Activated B cell treated with CpG ODN at 0.5 μM for 24 hours (primary cell): ENCODE measurements around the gene FABP7. TPM values are rescaled to one million over a fixed set of nuclear protein-coding genes. Genes with fewer than 3 reads are reported as not detected.

Experiments used
- ATAC-seq: fragments of 200-7000 bp; cut with Tn5 transposase; one replicate; pipeline ENCODE4 v1.10.0; 2021; ENCODE audit warnings: low read depth, mild to moderate bottlenecking, moderate library complexity
- CTCF ChIA-PET: fragments of 350-600 bp; sonication (Branson Sonifier 250); formaldehyde crosslinking; loops from one replicate; lab custom pipeline; 2021; ENCODE audit warnings: antibody characterized with exemption; lab: Charles Lee
- POLR2A ChIA-PET: fragments of 350-600 bp; sonication (Branson Sonifier 250); formaldehyde crosslinking; loops from one replicate; lab custom pipeline; 2021; ENCODE audit warnings: antibody characterized with exemption; lab: Charles Lee
- DNase-seq: peaks from one replicate; pipeline ENCODE4 v3.0.0; 2022
- H3K27ac Mint-ChIP-seq: one replicate; pipeline ENCODE4 v1.8.0; 2020; ENCODE audit warnings: mixed read lengths
- H3K27me3 Mint-ChIP-seq: one replicate; pipeline ENCODE4 v1.8.0; 2021; ENCODE audit warnings: mixed read lengths
- H3K36me3 Mint-ChIP-seq: one replicate; pipeline ENCODE4 v1.8.0; 2021; ENCODE audit warnings: low read depth, mixed read lengths
- H3K4me1 Mint-ChIP-seq: one replicate; pipeline ENCODE4 v1.8.0; 2021; ENCODE audit warnings: mixed read lengths
- H3K4me3 Mint-ChIP-seq: one replicate; pipeline ENCODE4 v1.8.0; 2020; ENCODE audit warnings: mild to moderate bottlenecking, mixed read lengths
- H3K9me3 Mint-ChIP-seq: one replicate; pipeline ENCODE4 v1.8.0; 2020; ENCODE audit warnings: mixed read lengths
- intact Hi-C: fragments of 100-400 bp; cut with micrococcal nuclease; formaldehyde crosslinking; loops from one replicate; pipeline ENCODE4 v1.15.1; 2024
- total RNA-seq: library from RNA; stranded (reverse); gene quantifications from 2 replicates; pipeline ENCODE4 v1.2.3, GENCODE V29; 2022
- TF ChIP-seq, protein P1 (sequence below): fragments of 200-600 bp; IDR thresholded peaks from one replicate; pipeline ENCODE4 v1.8.0; 2022; ENCODE audit warnings: antibody characterized with exemption, mild to moderate bottlenecking

Gene FABP7
- total RNA-seq, 1 donor from 2014 or later, result not detected

DNA sequence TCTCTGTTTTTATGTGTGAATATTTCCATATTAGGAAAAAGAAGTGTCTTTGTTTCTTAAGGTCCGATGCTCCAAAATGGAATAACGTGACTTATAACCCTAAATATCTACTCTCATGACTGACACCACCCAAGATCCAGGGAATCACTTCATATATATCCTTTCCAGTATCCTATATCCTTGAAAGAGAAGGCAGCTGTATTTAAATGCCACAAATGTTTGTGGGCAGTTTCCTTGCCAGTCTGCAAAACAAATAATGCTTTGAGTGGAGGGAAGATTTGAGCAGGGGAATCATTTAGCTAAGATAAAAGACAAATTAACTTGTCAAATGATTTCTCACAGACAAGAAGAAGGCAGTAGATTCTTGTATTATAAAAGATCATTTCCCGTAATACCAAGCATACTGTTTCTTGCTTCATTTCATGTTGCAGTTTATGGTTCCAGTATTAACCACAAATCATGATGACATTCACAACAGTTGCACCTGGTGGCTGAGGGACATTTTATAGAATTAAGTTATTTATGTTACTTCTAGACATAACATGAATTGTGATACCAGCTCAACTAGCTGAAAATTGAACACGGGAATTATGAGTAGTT, 30.0 kb upstream of the FABP7 start:
- H3K27ac Mint-ChIP-seq, result no peak overlapping the region
- peaks cover 44% of the 10 kb centered on the region for H3K4me1 Mint-ChIP-seq
- DNase-seq (no peak), ATAC-seq (no peak)
- no peaks in the 10 kb centered on the region for H3K27me3 Mint-ChIP-seq
- H3K4me3 Mint-ChIP-seq, result no peak overlapping the region
- no peaks in the 10 kb centered on the region for H3K36me3 Mint-ChIP-seq
- TF ChIP-seq, protein P1, sequence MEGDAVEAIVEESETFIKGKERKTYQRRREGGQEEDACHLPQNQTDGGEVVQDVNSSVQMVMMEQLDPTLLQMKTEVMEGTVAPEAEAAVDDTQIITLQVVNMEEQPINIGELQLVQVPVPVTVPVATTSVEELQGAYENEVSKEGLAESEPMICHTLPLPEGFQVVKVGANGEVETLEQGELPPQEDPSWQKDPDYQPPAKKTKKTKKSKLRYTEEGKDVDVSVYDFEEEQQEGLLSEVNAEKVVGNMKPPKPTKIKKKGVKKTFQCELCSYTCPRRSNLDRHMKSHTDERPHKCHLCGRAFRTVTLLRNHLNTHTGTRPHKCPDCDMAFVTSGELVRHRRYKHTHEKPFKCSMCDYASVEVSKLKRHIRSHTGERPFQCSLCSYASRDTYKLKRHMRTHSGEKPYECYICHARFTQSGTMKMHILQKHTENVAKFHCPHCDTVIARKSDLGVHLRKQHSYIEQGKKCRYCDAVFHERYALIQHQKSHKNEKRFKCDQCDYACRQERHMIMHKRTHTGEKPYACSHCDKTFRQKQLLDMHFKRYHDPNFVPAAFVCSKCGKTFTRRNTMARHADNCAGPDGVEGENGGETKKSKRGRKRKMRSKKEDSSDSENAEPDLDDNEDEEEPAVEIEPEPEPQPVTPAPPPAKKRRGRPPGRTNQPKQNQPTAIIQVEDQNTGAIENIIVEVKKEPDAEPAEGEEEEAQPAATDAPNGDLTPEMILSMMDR, result no peak
- ChIA-PET CTCF (no interaction called here), POLR2A (no interaction called here)
- H3K9me3 Mint-ChIP-seq, result no peaks in the 10 kb centered on the region
- intact Hi-C loops, result loop anchor here (10.0 kb wide), 1 partner anchor 1415 kb away; the partner anchor contains the start of gene TBC1D32

DNA sequence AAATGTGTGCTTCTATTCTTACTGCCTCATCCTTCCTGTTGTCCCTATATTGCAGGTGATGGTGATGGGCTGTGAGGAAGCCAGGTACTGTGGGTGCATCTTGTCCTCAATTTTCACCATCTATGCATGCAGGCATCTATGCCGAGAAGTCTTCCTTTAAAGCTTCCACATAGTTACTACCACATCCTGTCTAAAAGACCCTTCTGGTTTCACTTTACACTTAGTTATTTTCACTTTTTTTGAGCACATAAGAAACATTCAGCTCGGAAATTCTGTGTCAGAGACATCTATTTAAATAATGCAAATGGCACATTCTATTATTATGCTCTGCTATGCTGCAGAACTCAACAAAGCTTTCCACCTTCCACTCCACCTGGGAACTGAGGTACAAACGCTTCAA, 28.2 kb upstream of the FABP7 start:
- Mint-ChIP-seq H3K4me3 (peak overlapping the region; percentile 60), H3K27ac (peak overlapping the region; percentile 85), H3K36me3 (no peaks in the 10 kb centered on the region), H3K27me3 (no peaks in the 10 kb centered on the region), H3K4me1 (peaks cover 44% of the 10 kb centered on the region), H3K9me3 (no peaks in the 10 kb centered on the region)
- CTCF ChIA-PET, result interaction anchor here (1.3 kb wide), 1 partner anchor 88 kb away, joined by 3 read pairs; no protein-coding TSS in a partner anchor
- ATAC-seq (peak; percentile 67), DNase-seq (no peak)
- TF ChIP-seq, protein P1, result no peak
- POLR2A ChIA-PET, result interaction anchor here (1.1 kb wide), 1 partner anchor 38 kb away, joined by 5 read pairs; the partner anchor contains the start of gene SMPDL3A
- intact Hi-C loops, result loop anchor here (1.0 kb wide), 1 partner anchor 38 kb away; the partner anchor contains the start of gene SMPDL3A

DNA sequence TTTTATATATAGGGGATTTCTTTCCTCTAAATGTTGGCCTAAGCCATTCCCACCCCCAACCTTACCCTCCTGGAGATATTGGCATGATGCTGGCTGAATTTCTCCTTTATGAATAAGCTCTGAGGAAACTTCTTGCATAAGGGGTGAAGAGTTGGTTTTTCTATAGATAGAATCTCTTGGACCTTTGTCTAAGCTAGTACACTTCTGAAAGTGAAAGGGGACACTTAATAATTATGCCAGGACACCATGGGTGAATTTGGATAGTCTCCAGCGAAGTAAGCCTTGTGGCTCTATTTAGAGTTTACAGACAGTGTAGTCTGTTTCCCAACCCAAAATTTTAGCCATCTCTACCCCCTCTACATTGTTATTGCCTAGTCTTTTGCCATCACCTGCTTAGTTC, 27.1 kb upstream of the FABP7 start:
- intact Hi-C loops, result no loop called here
- no peaks in the 10 kb centered on the region for H3K9me3 Mint-ChIP-seq
- no peak overlapping the region for H3K4me3 Mint-ChIP-seq
- peaks cover 39% of the 10 kb centered on the region for H3K4me1 Mint-ChIP-seq
- no peaks in the 10 kb centered on the region for H3K36me3 Mint-ChIP-seq
- TF ChIP-seq, protein P1, result no peak
- DNase-seq (no peak), ATAC-seq (no peak)
- no peaks in the 10 kb centered on the region for H3K27me3 Mint-ChIP-seq
- POLR2A ChIA-PET, result interaction anchor here (1.1 kb wide), 1 partner anchor 36 kb away, joined by 5 read pairs; the partner anchor contains the start of gene SMPDL3A
- CTCF ChIA-PET, result interaction anchor here (1.1 kb wide), 1 partner anchor 87 kb away, joined by 3 read pairs; no protein-coding TSS in a partner anchor
- H3K27ac Mint-ChIP-seq, result peak overlapping the region; percentile 48

DNA sequence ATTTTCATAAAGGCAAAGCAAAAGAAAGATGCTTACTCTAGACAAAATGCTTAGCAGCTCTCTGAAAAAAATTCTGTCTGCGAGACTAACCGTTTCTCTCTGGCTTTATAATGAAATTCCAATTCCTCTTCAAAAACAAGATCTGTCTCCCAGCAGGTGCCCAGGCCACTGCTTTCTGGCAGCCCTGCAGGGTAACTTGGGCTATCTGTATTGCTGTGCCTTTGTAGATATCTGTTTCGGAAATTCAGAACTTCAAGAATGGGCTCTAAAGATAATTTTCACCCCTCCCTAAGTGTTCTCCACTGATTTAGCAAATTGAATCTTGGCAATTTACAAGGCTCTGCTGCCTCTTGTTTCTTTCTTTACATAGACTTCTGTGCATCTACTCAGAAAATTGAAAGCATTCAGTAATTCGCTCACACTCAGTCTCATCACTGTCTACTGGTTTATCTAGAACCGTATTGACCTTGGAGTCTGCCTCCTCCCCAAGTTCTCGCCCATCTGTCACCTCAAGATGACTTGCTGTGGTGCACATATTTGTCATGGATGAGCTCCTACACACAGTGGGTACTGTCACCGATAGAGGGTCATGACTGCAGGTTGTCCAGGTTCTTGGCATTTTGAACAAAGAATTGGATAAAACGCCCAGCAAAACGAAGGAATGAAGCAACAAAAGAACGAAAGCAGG, 26.4 kb upstream of the FABP7 start:
- Mint-ChIP-seq H3K4me1 (peaks cover 34% of the 10 kb centered on the region), H3K27me3 (no peaks in the 10 kb centered on the region), H3K36me3 (no peaks in the 10 kb centered on the region), H3K4me3 (peak overlapping the region; percentile 8), H3K27ac (peak overlapping the region; percentile 51), H3K9me3 (no peaks in the 10 kb centered on the region)
- TF ChIP-seq, protein P1, result no peak
- POLR2A ChIA-PET, result no interaction called here
- ATAC-seq, result no peak
- intact Hi-C loops, result no loop called here
- CTCF ChIA-PET, result interaction anchor here (1.1 kb wide), 1 partner anchor 86 kb away, joined by 3 read pairs; no protein-coding TSS in a partner anchor
- no peak for DNase-seq

DNA sequence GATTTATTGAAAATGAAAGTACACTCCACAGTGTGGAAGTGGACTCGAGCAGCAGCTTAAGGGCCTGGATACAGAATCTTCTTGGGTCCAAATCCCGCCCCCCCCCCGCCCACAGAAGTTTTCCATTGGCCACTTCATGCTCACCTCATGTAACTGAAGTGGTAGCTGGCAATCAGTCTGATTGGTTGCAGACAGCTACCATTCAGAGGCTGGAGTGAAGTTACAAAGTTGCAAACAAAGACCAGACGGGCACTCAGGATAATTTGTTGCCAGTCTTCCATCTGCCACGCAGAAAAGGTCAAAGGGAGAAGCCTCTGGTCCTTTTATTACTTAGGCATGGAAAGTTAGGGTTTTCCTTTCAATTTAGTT, 25.8 kb upstream of the FABP7 start:
- DNase-seq (no peak), ATAC-seq (no peak)
- Mint-ChIP-seq H3K4me3 (peak overlapping the region; percentile 8), H3K9me3 (no peaks in the 10 kb centered on the region), H3K4me1 (peaks cover 34% of the 10 kb centered on the region), H3K36me3 (no peaks in the 10 kb centered on the region), H3K27ac (no peak overlapping the region), H3K27me3 (no peaks in the 10 kb centered on the region)
- CTCF ChIA-PET, result no interaction called here
- POLR2A ChIA-PET, result no interaction called here
- TF ChIP-seq, protein P1, result no peak
- intact Hi-C loops, result no loop called here
